GM23338 (cell line): ENCODE measurements around the gene GSG1. TPM values are rescaled to one million over a fixed set of nuclear protein-coding genes. Genes with fewer than 3 reads are reported as not detected.
A peak's percentile ranks its signal among the peaks of the same experiment; 100 is the strongest.

Experiments used
- ATAC-seq: fragments of 200-7000 bp; cut with Tn5 transposase; 3 replicates; pipeline ENCODE4 v1.9.1; 2020
- DNase-seq: peaks from one replicate; pipeline ENCODE4 v3.0.0-alpha.2; 2015; ENCODE audit warnings: low spot score
- H2AFZ ChIP-seq: fragments of 200-600 bp; sonication (generic); 2 replicates; pipeline ENCODE4 v1.8.0; 2016; ENCODE audit warnings: antibody characterized with exemption, mild to moderate bottlenecking, moderate library complexity
- H3F3A ChIP-seq: fragments of 200-600 bp; sonication (generic); replicated peaks from 2 replicates; pipeline ENCODE4 v1.8.0; 2017; ENCODE audit warnings: antibody characterized with exemption, mixed run types, low read depth
- H3K27ac ChIP-seq: fragments of 200-600 bp; sonication (generic); 2 replicates; pipeline ENCODE4 v1.6.1; 2016; ENCODE audit warnings: low read depth
- H3K27me3 ChIP-seq: fragments of 200-600 bp; sonication (generic); 2 replicates; pipeline ENCODE4 v1.8.0; 2016; ENCODE audit warnings: mild to moderate bottlenecking, mixed run types, moderate library complexity; ENCODE audit not compliant: insufficient read depth
- H3K36me3 ChIP-seq: fragments of 200-600 bp; sonication (generic); 2 replicates; pipeline ENCODE4 v1.8.0; 2016; ENCODE audit warnings: mild to moderate bottlenecking; ENCODE audit not compliant: insufficient read depth
- H3K4me1 ChIP-seq: fragments of 200-600 bp; sonication (generic); 2 replicates; pipeline ENCODE4 v1.8.0; 2016; ENCODE audit warnings: mild to moderate bottlenecking, moderate library complexity; ENCODE audit not compliant: insufficient read depth
- H3K4me2 ChIP-seq: fragments of 200-600 bp; sonication (generic); 2 replicates; pipeline ENCODE4 v1.7.1; 2017; ENCODE audit warnings: mixed run types
- H3K4me3 ChIP-seq: fragments of 200-600 bp; sonication (generic); 2 replicates; pipeline ENCODE4 v1.6.1; 2016; ENCODE audit warnings: mixed run types
- H3K79me2 ChIP-seq: fragments of 200-600 bp; sonication (generic); replicated peaks from 2 replicates; pipeline ENCODE4 v1.8.0; 2017; ENCODE audit warnings: mild to moderate bottlenecking; ENCODE audit not compliant: insufficient read depth
- H3K9me2 ChIP-seq: fragments of 200-600 bp; sonication (generic); 2 replicates; pipeline ENCODE4 v1.8.0; 2017; ENCODE audit not compliant: insufficient read depth
- H4K20me1 ChIP-seq: fragments of 200-600 bp; sonication (generic); replicated peaks from 2 replicates; pipeline ENCODE4 v1.8.0; 2017; ENCODE audit warnings: mild to moderate bottlenecking; ENCODE audit not compliant: insufficient read depth
- H3K27ac Mint-ChIP-seq: 2 replicates; pipeline ENCODE4 v1.8.0; 2020; ENCODE audit warnings: inconsistent platforms, mild to moderate bottlenecking, moderate library complexity, mixed read lengths
- H3K27me3 Mint-ChIP-seq: 3 replicates; pipeline ENCODE4 v1.8.0; 2022; ENCODE audit warnings: low read depth, mild to moderate bottlenecking, moderate library complexity, mixed read lengths, inconsistent platforms; ENCODE audit not compliant: insufficient read depth, poor library complexity
- H3K36me3 Mint-ChIP-seq: 3 replicates; pipeline ENCODE4 v1.8.0; 2021; ENCODE audit warnings: low read depth, mild to moderate bottlenecking, inconsistent platforms, moderate library complexity, mixed read lengths
- H3K4me1 Mint-ChIP-seq: 3 replicates; pipeline ENCODE4 v1.8.0; 2020; ENCODE audit warnings: mild to moderate bottlenecking, inconsistent platforms, mixed read lengths
- H3K4me3 Mint-ChIP-seq: 3 replicates; pipeline ENCODE4 v1.8.0; 2021; ENCODE audit warnings: moderate library complexity, mild to moderate bottlenecking, inconsistent platforms, mixed read lengths
- H3K9me3 Mint-ChIP-seq: 3 replicates; pipeline ENCODE4 v1.8.0; 2020; ENCODE audit warnings: moderate library complexity, mild to moderate bottlenecking, inconsistent platforms, mixed read lengths
- CREB1 ChIP-seq: fragments of 250-450 bp; sonication (Bioruptor Pico); IDR thresholded peaks from 2 replicates; pipeline ENCODE4 v1.5.0; 2020; ENCODE audit warnings: low read depth, mild to moderate bottlenecking, moderate library complexity
- JUNB ChIP-seq: IDR thresholded peaks from one replicate; pipeline ENCODE4 v1.6.1; 2016; ENCODE audit warnings: antibody characterized with exemption; ENCODE audit not compliant: unreplicated experiment
- NANOG ChIP-seq: IDR thresholded peaks from 2 replicates; pipeline ENCODE4 v1.6.1; 2016; ENCODE audit warnings: antibody characterized with exemption, borderline replicate concordance
- STAT1 ChIP-seq: IDR thresholded peaks from one replicate; pipeline ENCODE4 v1.6.1; 2016; ENCODE audit warnings: antibody characterized with exemption; ENCODE audit not compliant: unreplicated experiment
- ZNF331 ChIP-seq: fragments of 250-450 bp; sonication (Bioruptor Pico); IDR thresholded peaks from 2 replicates; pipeline ENCODE4 v1.5.0; 2020; ENCODE audit warnings: low read depth, mild to moderate bottlenecking, moderate library complexity
- ZNF462 ChIP-seq: fragments of 250-450 bp; sonication (Bioruptor Pico); IDR thresholded peaks from 2 replicates; pipeline ENCODE4 v1.5.0; 2020; ENCODE audit warnings: mild to moderate bottlenecking, moderate library complexity
- polyA plus RNA-seq: library from polyadenylated mRNA; unstranded; fragments of >200 nt; fragmentation: Nextera tagmentation; extraction: Ambion mirVana; gene quantifications from 2 replicates; pipeline ENCODE4 v1.2.1, GENCODE V29; 2016
- total RNA-seq: library from RNA; depleted of rRNA; stranded (reverse); fragments of >200 nt; shearing (Covaris generic); gene quantifications from 2 replicates; pipeline ENCODE4 v1.2.3, GENCODE V29; 2014
- TF ChIP-seq, protein P1 (sequence below), 2 experiments: fragments of 200-600 bp in 1 of 2; sonication (generic) in 1 of 2; conservative IDR thresholded peaks; 2 replicates each; pipeline versions ENCODE4 v1.5.1 to v1.6.1; 2016 to 2017; ENCODE audit warnings: antibody characterized with exemption in 2 of 2, low read depth in 2 of 2, mild to moderate bottlenecking in 2 of 2, moderate library complexity in 1 of 2
- TF ChIP-seq, protein P2 (sequence below): IDR thresholded peaks from 2 replicates; pipeline ENCODE4 v1.6.1; 2016; ENCODE audit warnings: antibody characterized with exemption

Gene GSG1
- total and polyA plus RNA-seq, 2 experiments from 2014 or later: 0.17 to 0.63 TPM

DNA sequence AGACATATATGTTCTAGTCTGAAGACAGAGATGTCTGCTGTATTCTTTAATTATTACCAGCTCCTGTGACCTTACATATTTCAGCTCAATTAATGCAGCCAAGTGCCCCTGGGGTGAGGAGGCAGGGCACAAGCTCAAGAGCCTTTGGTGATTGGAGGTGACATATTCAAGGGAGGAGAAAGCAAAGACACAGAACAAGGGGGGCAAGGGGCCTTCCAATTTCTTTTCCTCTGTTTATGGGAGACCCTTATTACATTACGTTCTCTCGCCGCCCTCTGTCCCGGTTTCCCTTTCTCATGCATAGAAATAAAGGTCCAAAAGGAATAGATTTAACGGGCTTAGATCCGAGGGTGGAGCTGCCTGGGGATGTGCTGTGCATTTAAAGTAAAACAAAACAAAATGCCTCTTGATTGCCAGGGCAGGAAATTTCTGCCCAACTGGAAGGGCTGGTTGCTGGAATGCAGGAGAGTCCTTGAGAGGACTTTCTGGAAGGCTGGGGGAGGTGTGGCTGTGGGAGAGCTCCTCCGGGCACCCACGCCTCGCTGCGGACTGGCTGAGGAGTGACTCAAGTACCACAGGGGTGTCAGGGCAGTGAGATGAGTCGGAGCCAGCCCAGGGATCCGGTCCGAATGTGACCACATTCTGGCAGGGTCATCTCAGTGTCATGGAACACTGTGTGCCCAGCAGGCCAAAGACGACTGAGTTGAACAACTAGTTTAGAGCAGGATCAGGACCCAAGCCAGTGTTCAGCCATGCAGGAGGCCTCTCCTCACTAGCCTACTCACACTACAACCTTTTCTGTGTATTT, 32.1 kb upstream of the GSG1 start:
- H3K36me3 Mint-ChIP-seq: no peaks in the 10 kb centered on the region; the same call in 2 of the 3 replicates
- Histone ChIP-seq H4K20me1 (no peaks in the 10 kb centered on the region), H3K4me3 (no peak overlapping the region), H3K27ac (no peak overlapping the region), H3K27me3 (no peaks in the 10 kb centered on the region), H3K36me3 (no peaks in the 10 kb centered on the region), H3F3A (no peaks in the 10 kb centered on the region), H2AFZ (peak overlapping the region; percentile 92), H3K4me2 (peak overlapping the region; percentile 58), H3K4me1 (peaks cover 9% of the 10 kb centered on the region), H3K79me2 (no peaks in the 10 kb centered on the region), H3K9me2 (peaks cover 8% of the 10 kb centered on the region; the same call in 1 of the 2 replicates)
- peak; percentile 59 for DNase-seq
- peak overlapping the region; percentile 62 for H3K27ac Mint-ChIP-seq
- TF ChIP-seq, protein P1, sequence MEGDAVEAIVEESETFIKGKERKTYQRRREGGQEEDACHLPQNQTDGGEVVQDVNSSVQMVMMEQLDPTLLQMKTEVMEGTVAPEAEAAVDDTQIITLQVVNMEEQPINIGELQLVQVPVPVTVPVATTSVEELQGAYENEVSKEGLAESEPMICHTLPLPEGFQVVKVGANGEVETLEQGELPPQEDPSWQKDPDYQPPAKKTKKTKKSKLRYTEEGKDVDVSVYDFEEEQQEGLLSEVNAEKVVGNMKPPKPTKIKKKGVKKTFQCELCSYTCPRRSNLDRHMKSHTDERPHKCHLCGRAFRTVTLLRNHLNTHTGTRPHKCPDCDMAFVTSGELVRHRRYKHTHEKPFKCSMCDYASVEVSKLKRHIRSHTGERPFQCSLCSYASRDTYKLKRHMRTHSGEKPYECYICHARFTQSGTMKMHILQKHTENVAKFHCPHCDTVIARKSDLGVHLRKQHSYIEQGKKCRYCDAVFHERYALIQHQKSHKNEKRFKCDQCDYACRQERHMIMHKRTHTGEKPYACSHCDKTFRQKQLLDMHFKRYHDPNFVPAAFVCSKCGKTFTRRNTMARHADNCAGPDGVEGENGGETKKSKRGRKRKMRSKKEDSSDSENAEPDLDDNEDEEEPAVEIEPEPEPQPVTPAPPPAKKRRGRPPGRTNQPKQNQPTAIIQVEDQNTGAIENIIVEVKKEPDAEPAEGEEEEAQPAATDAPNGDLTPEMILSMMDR (conservative IDR thresholded peaks at IDR 0.05; ENCODE audit: low read depth in 2 of 2): peak; percentile 8 to 12; a peak in 1 of 4 replicates
- no peak for TF ChIP-seq CREB1 (CRISPR knock-in tag)
- no peak overlapping the region for H3K4me3 Mint-ChIP-seq
- H3K27me3 Mint-ChIP-seq: peaks cover 5% of the 10 kb centered on the region
- peaks cover 10% of the 10 kb centered on the region for H3K4me1 Mint-ChIP-seq
- ATAC-seq: peak; percentile 91
- H3K9me3 Mint-ChIP-seq: peaks cover 3% of the 10 kb centered on the region; the same call in 2 of the 3 replicates

DNA sequence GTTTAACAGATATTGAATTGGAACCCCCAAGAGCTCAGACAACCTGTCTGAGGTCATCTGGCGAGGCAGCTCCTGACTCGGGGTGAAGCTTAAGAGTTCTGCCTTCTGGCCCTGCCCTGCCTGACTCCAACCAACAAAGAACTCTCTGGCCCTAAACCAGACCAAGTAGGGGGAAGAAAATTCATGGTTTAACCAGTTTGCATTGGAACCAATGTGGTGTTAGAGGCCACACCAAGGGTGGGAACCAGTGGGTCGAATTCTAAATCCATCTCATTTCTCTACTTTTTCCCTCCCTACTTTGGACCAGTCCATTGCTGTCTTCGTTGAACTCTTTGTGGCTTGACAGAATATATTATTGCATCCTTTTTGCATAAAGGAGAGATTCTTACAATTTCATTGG, 30.4 kb upstream of the GSG1 start:
- Mint-ChIP-seq H3K36me3 (no peaks in the 10 kb centered on the region; the same call in 2 of the 3 replicates), H3K27ac (no peak overlapping the region)
- no peaks in the 10 kb centered on the region for H4K20me1 ChIP-seq
- TF ChIP-seq, protein P2, sequence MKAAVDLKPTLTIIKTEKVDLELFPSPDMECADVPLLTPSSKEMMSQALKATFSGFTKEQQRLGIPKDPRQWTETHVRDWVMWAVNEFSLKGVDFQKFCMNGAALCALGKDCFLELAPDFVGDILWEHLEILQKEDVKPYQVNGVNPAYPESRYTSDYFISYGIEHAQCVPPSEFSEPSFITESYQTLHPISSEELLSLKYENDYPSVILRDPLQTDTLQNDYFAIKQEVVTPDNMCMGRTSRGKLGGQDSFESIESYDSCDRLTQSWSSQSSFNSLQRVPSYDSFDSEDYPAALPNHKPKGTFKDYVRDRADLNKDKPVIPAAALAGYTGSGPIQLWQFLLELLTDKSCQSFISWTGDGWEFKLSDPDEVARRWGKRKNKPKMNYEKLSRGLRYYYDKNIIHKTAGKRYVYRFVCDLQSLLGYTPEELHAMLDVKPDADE: no peak
- no peak for TF ChIP-seq ZNF331 (CRISPR knock-in tag)
- TF ChIP-seq, protein P1 (conservative IDR thresholded peaks at IDR 0.05; ENCODE audit: low read depth in 2 of 2): no peak
- no peak for TF ChIP-seq NANOG
- TF ChIP-seq STAT1: no peak
- no peak for TF ChIP-seq JUNB
- TF ChIP-seq ZNF462 (CRISPR knock-in tag): no peak
- TF ChIP-seq CREB1 (CRISPR knock-in tag): no peak

More for the DNA sequence above, 30.4 kb upstream of the GSG1 start:
- no peak overlapping the region for H2AFZ ChIP-seq
- H3K4me2 ChIP-seq: no peak overlapping the region
- H3K36me3 ChIP-seq: no peaks in the 10 kb centered on the region
- H3K4me1 ChIP-seq: peaks cover 9% of the 10 kb centered on the region
- H3K27ac ChIP-seq: no peak overlapping the region
- H3K27me3 ChIP-seq: no peaks in the 10 kb centered on the region
- DNase-seq (no peak), ATAC-seq (no peak)
- peaks cover 3% of the 10 kb centered on the region; the same call in 2 of the 3 replicates for H3K9me3 Mint-ChIP-seq
- H3K27me3 Mint-ChIP-seq: peaks cover 5% of the 10 kb centered on the region
- H3K4me1 Mint-ChIP-seq: peaks cover 10% of the 10 kb centered on the region
- peaks cover 6% of the 10 kb centered on the region; the same call in 1 of the 2 replicates for H3K9me2 ChIP-seq
- H3K79me2 ChIP-seq: no peaks in the 10 kb centered on the region
- no peak overlapping the region for H3K4me3 Mint-ChIP-seq
- no peak overlapping the region for H3K4me3 ChIP-seq
- H3F3A ChIP-seq: no peaks in the 10 kb centered on the region
